Liver (tissue), 9 donors: ENCODE data around the gene TRAF3IP3. TPM values are rescaled to one million over a fixed set of nuclear protein-coding genes. Genes with fewer than 3 reads are reported as not detected.
A peak's percentile ranks its signal among the peaks of the same experiment; 100 is the strongest.

Experiments
- DNase-seq: peaks from one replicate; pipeline ENCODE4 v3.0.0-alpha.2; 2017; ENCODE audit warnings: low spot score
- H3K27ac ChIP-seq, 2 donors: one replicate each; pipeline ENCODE4 v1.7.0; 2013; ENCODE audit warnings: inconsistent platforms in 2 of 2, low read length in 2 of 2, control low read depth in 1 of 2, low read depth in 1 of 2, mild to moderate bottlenecking in 1 of 2
- H3K27me3 ChIP-seq, 4 donors: one replicate each; pipeline versions ENCODE4 v1.6.1 to v1.7.0; 2013; ENCODE audit warnings: low read length in 3 of 4, inconsistent platforms in 1 of 4, mild to moderate bottlenecking in 1 of 4, moderate library complexity in 1 of 4; ENCODE audit not compliant: control insufficient read depth in 4 of 4, insufficient read depth in 4 of 4
- H3K36me3 ChIP-seq, 4 donors: one replicate each; pipeline versions ENCODE4 v1.6.1 to v1.7.0; 2013; ENCODE audit warnings: low read length in 3 of 4, mild to moderate bottlenecking in 3 of 4, low read depth in 1 of 4, moderate library complexity in 1 of 4; ENCODE audit not compliant: control insufficient read depth in 4 of 4, insufficient read depth in 3 of 4
- H3K4me1 ChIP-seq, 4 donors: one replicate each; pipeline versions ENCODE4 v1.6.1 to v1.7.0; 2013; ENCODE audit warnings: low read length in 3 of 4, mild to moderate bottlenecking in 3 of 4, moderate library complexity in 1 of 4; ENCODE audit not compliant: control insufficient read depth in 4 of 4, insufficient read depth in 4 of 4
- H3K4me3 ChIP-seq, 3 donors: one replicate each; pipeline versions ENCODE4 v1.6.1 to v1.7.0; 2013; ENCODE audit warnings: low read length in 3 of 3, control low read depth in 1 of 3, low read depth in 1 of 3, mild to moderate bottlenecking in 1 of 3
- H3K9ac ChIP-seq, 2 donors: one replicate each; pipeline ENCODE4 v1.7.0; 2013; ENCODE audit warnings: low read length in 2 of 2, mild to moderate bottlenecking in 2 of 2, moderate library complexity in 2 of 2, control low read depth in 1 of 2, low read depth in 1 of 2
- H3K9me3 ChIP-seq, 4 donors: one replicate each; pipeline versions ENCODE4 v1.6.1 to v1.7.0; 2013; ENCODE audit warnings: low read length in 3 of 4; ENCODE audit not compliant: control insufficient read depth in 4 of 4
- ATF3 ChIP-seq: IDR thresholded peaks from 2 replicates; pipeline ENCODE4 v1.6.1; 2016; ENCODE audit warnings: antibody characterized with exemption
- CTCF ChIP-seq: fragments of 150-350 bp; IDR thresholded peaks from 2 replicates; pipeline ENCODE4 v1.5.1; 2017; ENCODE audit warnings: improper control_type of control experiment, low read depth, low read length; ENCODE audit not compliant: missing input control
- EGR1 ChIP-seq, 2 donors: IDR thresholded peaks; 2 replicates each; pipeline ENCODE4 v1.6.1; 2016 to 2018; ENCODE audit warnings: antibody characterized with exemption in 2 of 2, low read depth in 2 of 2
- GABPA ChIP-seq, 2 donors: IDR thresholded peaks in 1 of 2; conservative IDR thresholded peaks in 1 of 2; 2 replicates each; pipeline ENCODE4 v1.6.1; 2016; ENCODE audit warnings: antibody characterized with exemption in 2 of 2, mild to moderate bottlenecking in 1 of 2, moderate library complexity in 1 of 2
- JUND ChIP-seq, 2 donors: IDR thresholded peaks; 2 replicates each; pipeline ENCODE4 v1.6.1; 2016; ENCODE audit warnings: antibody characterized with exemption in 2 of 2
- MAX ChIP-seq: IDR thresholded peaks from 2 replicates; pipeline ENCODE4 v1.6.1; 2016; ENCODE audit warnings: antibody characterized with exemption
- NR2F2 ChIP-seq: IDR thresholded peaks from 2 replicates; pipeline ENCODE4 v1.6.1; 2016; ENCODE audit warnings: antibody characterized with exemption
- RAD21 ChIP-seq, 2 donors: IDR thresholded peaks; 2 replicates each; pipeline ENCODE4 v1.6.1; 2016; ENCODE audit warnings: antibody characterized with exemption in 2 of 2, mild to moderate bottlenecking in 2 of 2
- REST ChIP-seq: IDR thresholded peaks from 2 replicates; pipeline ENCODE4 v1.6.1; 2016; ENCODE audit warnings: antibody characterized with exemption, mild to moderate bottlenecking
- SP1 ChIP-seq: IDR thresholded peaks from 2 replicates; pipeline ENCODE4 v1.6.1; 2018; ENCODE audit warnings: antibody characterized with exemption, mild to moderate bottlenecking
- YY1 ChIP-seq: IDR thresholded peaks from 2 replicates; pipeline ENCODE4 v1.6.1; 2016; ENCODE audit warnings: antibody characterized with exemption, mild to moderate bottlenecking
- ZBTB33 ChIP-seq: IDR thresholded peaks from 2 replicates; pipeline ENCODE4 v1.6.1; 2016; ENCODE audit warnings: antibody characterized with exemption
- WGBS: extraction: QIAGEN DNeasy Blood & Tissue Kit; methylation state at CpG from one replicate; pipeline ENCODE4 v1.1.7; 2013; 5-methylcytosine and 5-hydroxymethylcytosine counted together
- polyA plus RNA-seq, 2 donors: library from polyadenylated mRNA; stranded (reverse) in 1 of 2; unstranded in 1 of 2; fragments of 200-250 nt in 1 of 2; fragments of >200 nt in 1 of 2; fragmentation: Nextera tagmentation in 1 of 2; extraction: Ambion mirVana in 1 of 2; gene quantifications; one replicate each; pipeline versions ENCODE4 v1.2.1 to v1.2.3, GENCODE V29; 2013 to 2015
- total RNA-seq, 2 donors: library from RNA; depleted of rRNA; stranded (reverse); fragments of >200 nt; gene quantifications; one replicate each; pipeline ENCODE4 v1.2.3, GENCODE V29; 2014
- donor health status: healthy.
- donor health status: healthy.
- donor health status: healthy.
- donor health status: healthy.
- donor health status: healthy.

TRAF3IP3 gene
- total and polyA plus RNA-seq, 4 donors, result 0.87 to 3.4 (median 2.2) TPM

- H3K4me1 ChIP-seq, result peaks cover 0 to 4% (median 0%) of the 10 kb centered on the region in 4 donors
- H3K4me3 ChIP-seq, result no peak overlapping the region
- H3K27me3 ChIP-seq, result no peaks in the 10 kb centered on the region
- no peak for TF ChIP-seq SP1
- TF ChIP-seq MAX, result no peak
- no peak for TF ChIP-seq REST
- TF ChIP-seq ZBTB33, result no peak
- TF ChIP-seq YY1, result no peak
- TF ChIP-seq CTCF, result peak; percentile 55
- TF ChIP-seq RAD21 (IDR thresholded peaks at IDR 0.05), result peak; percentile 63 to 81
- no peaks in the 10 kb centered on the region for H3K36me3 ChIP-seq
- H3K9ac ChIP-seq, result no peak overlapping the region
- WGBS, result 36% methylated on average over 12 of the region's 12 CpGs
- no peaks in the 10 kb centered on the region for H3K9me3 ChIP-seq
- H3K27ac ChIP-seq, result no peak overlapping the region
- no peak for DNase-seq
Measured at GRCh38 chr1:209823143-209824041, 67.5 kb downstream of the TRAF3IP3 start.

- TF ChIP-seq CTCF, result no peak
- TF ChIP-seq SP1, result no peak
- TF ChIP-seq YY1, result no peak
- no peak for TF ChIP-seq RAD21 (IDR thresholded peaks at IDR 0.05)
- TF ChIP-seq GABPA (IDR thresholded peaks at IDR 0.05 in 1 of 2, conservative IDR thresholded peaks at IDR 0.05 in 1 of 2), result no peak
- no peak for TF ChIP-seq ATF3
- no peak for TF ChIP-seq MAX
- TF ChIP-seq EGR1 (IDR thresholded peaks at IDR 0.05; ENCODE audit: low read depth in 2 of 2), result no peak
- no peak for TF ChIP-seq NR2F2
- TF ChIP-seq JUND (IDR thresholded peaks at IDR 0.05), result no peak
- no peak overlapping the region for H3K27ac ChIP-seq
- DNase-seq, result no peak
Measured at GRCh38 chr1:209825591-209826434, 70.0 kb downstream of the TRAF3IP3 start.

More at GRCh38 chr1:209825591-209826434, 70.0 kb downstream of the TRAF3IP3 start:
- 78% methylated on average over 11 of the region's 11 CpGs for WGBS
- peaks cover 0 to 11% (median 9%) of the 10 kb centered on the region in 4 donors for H3K4me1 ChIP-seq
- no peak overlapping the region for H3K4me3 ChIP-seq
- no peak overlapping the region for H3K9ac ChIP-seq
- H3K9me3 ChIP-seq, result no peaks in the 10 kb centered on the region
- H3K36me3 ChIP-seq, result peaks cover 0 to 3% (median under 1%) of the 10 kb centered on the region in 4 donors
- H3K27me3 ChIP-seq, result no peaks in the 10 kb centered on the region
